Measurements from ENCODE around the gene SEL1L3. TPM values are rescaled to one million over a fixed set of nuclear protein-coding genes. Genes with fewer than 3 reads are reported as not detected.
A peak's percentile ranks its signal among the peaks of the same experiment; 100 is the strongest.

Gene SEL1L3
- total RNA-seq, 2 donors from 2014 or later = 56.5 to 59.0 TPM

- no peak for ATAC-seq
These were observed 27.1 kb upstream of the SEL1L3 start for GRCh38 chr4:25889589-25890503.

DNA sequence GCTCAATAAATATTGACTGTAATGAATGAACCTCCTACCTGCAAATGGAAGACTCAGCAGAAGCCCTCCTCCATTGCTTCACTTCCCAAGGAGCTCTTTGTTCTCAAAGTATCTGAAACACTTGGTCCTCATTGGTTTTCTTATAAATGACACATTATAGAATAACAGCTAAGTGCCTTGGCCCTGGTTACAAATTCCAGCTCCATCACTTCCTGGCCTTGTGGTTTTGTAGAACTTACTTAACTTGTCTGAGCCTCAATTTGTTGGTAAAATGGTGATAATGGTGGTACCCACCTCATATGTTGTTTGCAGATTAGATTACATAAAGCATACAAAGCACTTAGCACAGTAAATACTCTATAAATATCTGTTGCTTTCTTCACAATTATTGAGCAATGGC is 26.0 kb upstream of the SEL1L3 start:
- Mint-ChIP-seq H3K27me3 (no peaks in the 10 kb centered on the region), H3K27ac (no peak overlapping the region), H3K4me1 (peaks cover 8% of the 10 kb centered on the region), H3K4me3 (no peak overlapping the region), H3K36me3 (ENCODE audit: low read depth) (peaks cover 3% of the 10 kb centered on the region)
- no peak for DNase-seq
- no peaks in the 10 kb centered on the region for H3K9me3 ChIP-seq (ENCODE audit: control insufficient read depth, low read length, poor library complexity, severe bottlenecking)
- no peak for ATAC-seq

More at GRCh38 chr4:25889589-25890503, 27.1 kb upstream of the SEL1L3 start:
- Mint-ChIP-seq H3K27ac (no peak overlapping the region), H3K4me3 (no peak overlapping the region), H3K27me3 (no peaks in the 10 kb centered on the region), H3K4me1 (peaks cover 8% of the 10 kb centered on the region), H3K36me3 (ENCODE audit: low read depth) (peaks cover 3% of the 10 kb centered on the region)
- no peak for DNase-seq
- H3K9me3 ChIP-seq (ENCODE audit: control insufficient read depth, low read length, poor library complexity, severe bottlenecking) = no peaks in the 10 kb centered on the region

DNA sequence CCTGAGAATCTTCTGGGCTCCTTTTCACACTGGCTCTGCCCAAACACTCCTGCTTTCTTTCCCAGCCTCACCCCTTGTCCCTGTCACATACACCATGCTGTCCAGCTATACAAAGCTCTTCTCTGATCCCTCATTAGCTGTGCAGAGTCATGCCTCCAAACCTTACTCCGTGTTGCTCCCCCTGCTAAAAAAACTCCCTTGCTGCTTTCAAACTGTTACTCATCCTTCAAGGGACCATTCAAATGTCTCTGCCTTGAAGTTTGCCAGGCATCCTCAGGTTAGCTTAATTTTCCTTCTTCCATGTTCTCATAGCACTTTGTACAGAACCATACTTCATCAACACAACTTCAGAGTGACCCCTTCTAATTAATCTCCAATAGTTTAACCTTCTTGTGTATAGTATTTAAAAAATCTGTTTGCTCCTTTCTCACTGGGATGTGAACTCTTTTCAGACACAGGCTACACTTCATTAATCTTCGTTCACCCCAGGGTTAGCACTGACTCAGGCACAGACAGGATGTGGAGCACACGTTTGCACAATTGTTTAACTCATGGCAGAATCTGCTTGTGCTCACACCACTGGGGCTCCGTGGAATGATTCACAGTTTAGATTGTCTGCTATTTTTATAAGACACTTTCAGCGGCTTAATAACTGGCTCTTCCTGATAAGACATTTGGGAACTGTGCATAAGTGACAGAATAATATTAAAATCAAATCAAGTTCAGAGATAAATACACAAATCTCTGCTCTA is 21.4 kb upstream of the SEL1L3 start:
- no peak for ATAC-seq
- no peak overlapping the region for H3K27ac Mint-ChIP-seq

DNA sequence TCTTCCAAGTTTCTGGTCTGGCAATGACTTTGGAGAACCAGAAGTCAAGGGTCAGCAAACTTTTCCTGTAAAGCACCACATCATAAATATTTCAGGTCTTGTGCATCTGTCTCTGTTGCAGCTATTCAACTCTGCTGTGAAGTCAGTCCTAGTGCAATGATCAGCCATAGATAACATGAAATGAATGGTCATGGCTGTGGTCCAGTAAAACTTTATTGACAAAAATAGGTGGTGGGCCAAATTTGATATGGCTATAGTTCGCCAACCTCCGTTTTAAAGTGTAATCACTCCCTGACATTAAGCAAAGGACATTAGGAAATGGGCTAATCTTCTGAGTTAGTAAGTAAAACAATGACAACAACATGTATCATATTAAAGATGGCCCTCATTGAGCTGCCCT is 20.8 kb upstream of the SEL1L3 start:
- no peaks in the 10 kb centered on the region for H3K4me1 Mint-ChIP-seq
- ATAC-seq (no peak), DNase-seq (no peak)
- peaks cover 6% of the 10 kb centered on the region for H3K27me3 Mint-ChIP-seq
- H3K36me3 Mint-ChIP-seq (ENCODE audit: low read depth) = no peaks in the 10 kb centered on the region
- no peak overlapping the region for H3K27ac Mint-ChIP-seq
- no peak overlapping the region for H3K4me3 Mint-ChIP-seq
- no peaks in the 10 kb centered on the region for H3K9me3 ChIP-seq (ENCODE audit: control insufficient read depth, low read length, poor library complexity, severe bottlenecking)

More for the DNA sequence above, 21.4 kb upstream of the SEL1L3 start:
- Mint-ChIP-seq H3K36me3 (ENCODE audit: low read depth) (no peaks in the 10 kb centered on the region), H3K27me3 (peaks cover 6% of the 10 kb centered on the region), H3K4me1 (peaks cover 2% of the 10 kb centered on the region), H3K4me3 (no peak overlapping the region)
- DNase-seq = no peak
- no peaks in the 10 kb centered on the region for H3K9me3 ChIP-seq (ENCODE audit: control insufficient read depth, low read length, poor library complexity, severe bottlenecking)

DNA sequence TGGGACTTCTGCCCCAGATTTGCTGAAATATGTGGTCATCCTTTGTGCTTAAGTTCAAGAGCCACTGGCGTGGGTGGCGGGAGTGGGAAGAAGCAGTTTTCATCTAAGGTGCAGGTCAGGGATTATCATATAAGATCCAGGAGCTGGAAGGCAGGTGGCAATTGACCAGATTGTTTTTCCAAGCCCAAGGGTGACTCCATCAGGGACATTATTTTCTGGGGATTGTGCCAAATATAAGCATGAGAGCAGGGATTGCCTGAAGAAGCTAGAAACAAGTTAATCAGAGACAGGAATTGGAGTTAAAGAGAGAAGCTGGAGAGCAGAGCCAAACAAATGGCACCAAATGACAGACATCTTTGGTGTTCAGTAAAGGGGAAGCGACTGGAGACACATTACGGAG is 19.4 kb upstream of the SEL1L3 start:
- H3K4me3 Mint-ChIP-seq = no peak overlapping the region
- DNase-seq (no peak), ATAC-seq (no peak)
- H3K4me1 Mint-ChIP-seq = no peaks in the 10 kb centered on the region
- H3K9me3 ChIP-seq (ENCODE audit: control insufficient read depth, low read length, poor library complexity, severe bottlenecking) = no peaks in the 10 kb centered on the region
- H3K27ac Mint-ChIP-seq = no peak overlapping the region
- peaks cover 6% of the 10 kb centered on the region for H3K27me3 Mint-ChIP-seq
- H3K36me3 Mint-ChIP-seq (ENCODE audit: low read depth) = no peaks in the 10 kb centered on the region

DNA sequence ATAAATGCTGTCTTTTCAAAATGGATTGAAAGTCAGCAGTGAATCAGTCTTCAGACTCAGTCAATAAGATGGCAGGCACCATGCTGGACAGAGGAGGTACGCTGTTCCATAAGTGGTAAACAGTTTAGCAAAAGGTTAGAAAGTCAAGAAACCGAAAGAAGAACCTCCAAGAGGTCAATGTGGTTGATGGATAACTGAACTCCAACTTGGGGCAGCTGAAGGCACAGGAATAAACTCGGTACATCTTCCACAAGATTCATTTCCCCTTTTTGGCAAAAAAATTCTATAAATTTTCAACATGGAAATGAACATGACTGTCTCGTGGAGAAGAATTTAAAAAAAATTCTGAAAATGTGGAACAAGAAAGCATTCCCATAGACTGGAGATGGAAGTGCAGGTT is 18.4 kb upstream of the SEL1L3 start:
- H3K27me3 Mint-ChIP-seq = peaks cover 6% of the 10 kb centered on the region
- no peaks in the 10 kb centered on the region for H3K9me3 ChIP-seq (ENCODE audit: control insufficient read depth, low read length, poor library complexity, severe bottlenecking)
- H3K4me1 Mint-ChIP-seq = no peaks in the 10 kb centered on the region
- H3K36me3 Mint-ChIP-seq (ENCODE audit: low read depth) = no peaks in the 10 kb centered on the region
- H3K4me3 Mint-ChIP-seq = no peak overlapping the region
- H3K27ac Mint-ChIP-seq = no peak overlapping the region
- DNase-seq = no peak
- no peak for ATAC-seq

GRCh38 chr4:25879991-25880651 is 17.3 kb upstream of the SEL1L3 start:
- Mint-ChIP-seq H3K36me3 (ENCODE audit: low read depth) (no peaks in the 10 kb centered on the region), H3K4me1 (no peaks in the 10 kb centered on the region), H3K4me3 (no peak overlapping the region), H3K27me3 (peaks cover 6% of the 10 kb centered on the region), H3K27ac (no peak overlapping the region)
- DNase-seq (no peak), ATAC-seq (no peak)
- no peaks in the 10 kb centered on the region for H3K9me3 ChIP-seq (ENCODE audit: control insufficient read depth, low read length, poor library complexity, severe bottlenecking)

- Mint-ChIP-seq H3K27me3 (peaks cover 6% of the 10 kb centered on the region), H3K27ac (no peak overlapping the region), H3K4me1 (peaks cover 2% of the 10 kb centered on the region), H3K4me3 (no peak overlapping the region), H3K36me3 (ENCODE audit: low read depth) (peaks cover 2% of the 10 kb centered on the region)
- DNase-seq (no peak), ATAC-seq (no peak)
- no peaks in the 10 kb centered on the region for H3K9me3 ChIP-seq (ENCODE audit: control insufficient read depth, low read length, poor library complexity, severe bottlenecking)
These were observed 16.8 kb upstream of the SEL1L3 start for GRCh38 chr4:25879587-25879986.

- no peaks in the 10 kb centered on the region for H3K9me3 ChIP-seq (ENCODE audit: control insufficient read depth, low read length, poor library complexity, severe bottlenecking)
- H3K36me3 Mint-ChIP-seq (ENCODE audit: low read depth) = peaks cover 2% of the 10 kb centered on the region
- peaks cover 2% of the 10 kb centered on the region for H3K4me1 Mint-ChIP-seq
- peaks cover 6% of the 10 kb centered on the region for H3K27me3 Mint-ChIP-seq
- no peak for ATAC-seq
- H3K27ac Mint-ChIP-seq = no peak overlapping the region
- DNase-seq = no peak
- no peak overlapping the region for H3K4me3 Mint-ChIP-seq
These were observed 16.4 kb upstream of the SEL1L3 start for GRCh38 chr4:25879091-25879584.

- peaks cover 2% of the 10 kb centered on the region for H3K4me1 Mint-ChIP-seq
- ATAC-seq (peak; percentile 74), DNase-seq (no peak)
- no peak overlapping the region for H3K4me3 Mint-ChIP-seq
- H3K27ac Mint-ChIP-seq = no peak overlapping the region
- H3K27me3 Mint-ChIP-seq = peaks cover 6% of the 10 kb centered on the region
- H3K9me3 ChIP-seq (ENCODE audit: control insufficient read depth, low read length, poor library complexity, severe bottlenecking) = no peaks in the 10 kb centered on the region
- peaks cover 2% of the 10 kb centered on the region for H3K36me3 Mint-ChIP-seq (ENCODE audit: low read depth)
These were observed 15.9 kb upstream of the SEL1L3 start for GRCh38 chr4:25878676-25879075.

GRCh38 chr4:25875281-25875745 is 12.5 kb upstream of the SEL1L3 start:
- H3K36me3 Mint-ChIP-seq (ENCODE audit: low read depth) = peaks cover 2% of the 10 kb centered on the region
- H3K4me1 Mint-ChIP-seq = peaks cover 7% of the 10 kb centered on the region
- H3K9me3 ChIP-seq (ENCODE audit: control insufficient read depth, low read length, poor library complexity, severe bottlenecking) = no peaks in the 10 kb centered on the region
- DNase-seq (no peak), ATAC-seq (peak; percentile 46)
- no peaks in the 10 kb centered on the region for H3K27me3 Mint-ChIP-seq
- no peak overlapping the region for H3K4me3 Mint-ChIP-seq
- no peak overlapping the region for H3K27ac Mint-ChIP-seq

DNA sequence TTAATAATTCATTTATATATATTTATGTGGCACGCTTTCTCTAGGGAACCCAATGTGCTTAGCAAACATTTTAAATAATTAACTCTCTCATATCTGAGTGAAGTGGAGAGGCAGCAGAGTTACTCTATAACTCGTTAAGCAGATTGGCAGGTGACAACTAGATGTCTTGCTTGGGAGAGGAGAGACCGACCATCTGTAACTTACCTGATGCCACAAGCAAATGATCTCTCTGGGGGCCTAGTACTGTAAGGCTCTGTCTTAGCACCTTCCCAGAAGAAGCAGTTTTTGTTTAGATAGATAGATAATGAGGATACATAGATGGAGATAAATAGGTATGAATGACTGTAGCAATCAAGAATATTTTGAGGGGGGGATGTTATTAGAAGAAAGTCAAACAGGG is 11.9 kb upstream of the SEL1L3 start:
- Mint-ChIP-seq H3K4me3 (no peak overlapping the region), H3K36me3 (ENCODE audit: low read depth) (peaks cover 2% of the 10 kb centered on the region), H3K4me1 (peaks cover 9% of the 10 kb centered on the region), H3K27ac (peak overlapping the region; percentile 9), H3K27me3 (no peaks in the 10 kb centered on the region)
- DNase-seq = no peak
- no peaks in the 10 kb centered on the region for H3K9me3 ChIP-seq (ENCODE audit: control insufficient read depth, low read length, poor library complexity, severe bottlenecking)
- ATAC-seq = no peak

DNA sequence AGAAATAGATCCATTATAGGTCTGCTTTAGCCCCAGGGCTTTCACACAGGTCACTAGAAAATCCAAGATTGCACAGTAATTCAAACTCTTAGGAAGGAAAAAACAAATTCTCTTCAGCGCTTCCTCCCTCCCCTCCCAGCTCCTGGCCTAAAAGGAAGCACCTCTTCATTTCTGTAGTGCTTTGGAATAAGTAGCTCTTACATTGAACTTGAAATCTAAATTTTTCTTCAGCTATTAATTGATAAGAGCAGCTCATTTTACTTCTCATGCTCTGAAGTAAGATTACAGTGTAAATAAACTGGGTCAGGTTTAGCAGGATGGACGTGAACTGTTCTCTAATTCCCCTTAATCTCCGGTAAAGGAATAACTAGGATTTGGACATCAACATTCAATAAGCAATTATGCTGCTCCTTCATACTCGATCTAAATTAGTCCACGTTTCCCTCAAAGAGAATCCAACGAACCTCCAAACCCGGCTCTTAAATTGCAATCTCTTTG is 10.9 kb upstream of the SEL1L3 start:
- no peak for DNase-seq
- Mint-ChIP-seq H3K4me3 (no peak overlapping the region), H3K4me1 (peaks cover 11% of the 10 kb centered on the region), H3K27me3 (no peaks in the 10 kb centered on the region), H3K36me3 (ENCODE audit: low read depth) (peaks cover 2% of the 10 kb centered on the region), H3K27ac (peak overlapping the region; percentile 9)
- ATAC-seq = no peak
- H3K9me3 ChIP-seq (ENCODE audit: control insufficient read depth, low read length, poor library complexity, severe bottlenecking) = no peaks in the 10 kb centered on the region
